Upper lobe of right lung (tissue), 1 donor: ENCODE data around the gene CHAMP1. TPM values are rescaled to one million over a fixed set of nuclear protein-coding genes. Genes with fewer than 3 reads are reported as not detected.
A peak's percentile ranks its signal among the peaks of the same experiment; 100 is the strongest.

Experiments used
- ATAC-seq: fragments of 200-7000 bp; cut with Tn5 transposase; one replicate; pipeline ENCODE4 v1.9.1; 2020; ENCODE audit warnings: mild to moderate bottlenecking, moderate library complexity
- DNase-seq: peaks from one replicate; pipeline ENCODE4 v3.0.0-alpha.2; 2020
- H3K27ac ChIP-seq: fragments of 200-600 bp; one replicate; pipeline ENCODE4 v1.8.0; 2022
- H3K27me3 ChIP-seq: fragments of 200-600 bp; one replicate; pipeline ENCODE4 v1.8.0; 2022; ENCODE audit warnings: mild to moderate bottlenecking
- H3K36me3 ChIP-seq: fragments of 200-600 bp; one replicate; pipeline ENCODE4 v1.8.0; 2022
- H3K4me1 ChIP-seq: fragments of 200-600 bp; one replicate; pipeline ENCODE4 v1.8.0; 2022
- H3K4me3 ChIP-seq: fragments of 200-600 bp; one replicate; pipeline ENCODE4 v1.8.0; 2022; ENCODE audit warnings: mild to moderate bottlenecking
- H3K9me3 ChIP-seq: fragments of 200-600 bp; one replicate; pipeline ENCODE4 v1.8.0; 2022
- intact Hi-C: fragments of 100-400 bp; cut with DNase I; formaldehyde crosslinking; loops from one replicate; pipeline ENCODE4 v1.11.0; 2022
- total RNA-seq: library from RNA; stranded (reverse); fragmentation: NEBNext Ultra II Directional; extraction: Animal tissue kit (Norgen Biotek cat#: 25700); gene quantifications from one replicate; pipeline ENCODE4 v1.2.1, GENCODE V29; 2021
- TF ChIP-seq, protein P1 (sequence below): fragments of 200-600 bp; IDR thresholded peaks from one replicate; pipeline ENCODE4 v1.8.0; 2022; ENCODE audit warnings: antibody characterized with exemption
- donor health status: DM: no; HTN: yes; CAD: no; lungs with severe emphysema.

CHAMP1 gene
- total RNA-seq, 1 donor from 2014 or later, result 17.8 TPM

DNA sequence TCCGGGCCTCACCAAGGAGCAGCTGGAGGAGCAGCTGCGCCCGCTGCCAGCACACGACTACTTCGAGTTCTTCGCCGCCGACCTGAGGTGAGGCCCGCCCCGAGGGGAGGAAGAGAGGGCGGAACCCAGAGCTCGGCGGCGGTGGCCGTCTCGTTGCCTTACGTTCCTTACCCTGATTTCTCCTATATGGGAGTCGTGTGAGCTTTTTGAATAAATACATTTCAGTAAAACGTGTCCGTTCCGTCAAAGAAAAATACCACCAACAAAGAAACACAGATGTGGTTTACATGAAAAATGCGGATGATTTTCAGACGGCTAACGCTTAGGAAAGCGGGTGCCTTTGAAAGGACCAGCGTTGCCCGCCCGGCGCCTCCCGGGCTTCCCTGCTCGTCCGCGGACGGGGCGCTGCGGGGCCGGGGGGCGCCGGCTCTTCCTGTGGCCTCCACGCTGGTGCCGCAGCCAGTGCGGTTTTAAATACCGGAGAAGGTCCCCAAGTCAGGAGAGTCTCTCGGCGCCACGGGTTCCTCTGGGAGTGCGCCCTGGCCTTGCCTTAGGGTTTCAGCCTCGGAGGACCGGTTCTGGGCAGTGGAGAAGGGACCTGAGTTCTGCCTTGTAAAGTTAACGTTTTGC lies 32.1 kb upstream of the CHAMP1 start:
- H3K9me3 ChIP-seq, result no peaks in the 10 kb centered on the region
- H3K4me3 ChIP-seq, result peak overlapping the region; percentile 72
- H3K4me1 ChIP-seq, result peaks cover 26% of the 10 kb centered on the region
- peaks cover 12% of the 10 kb centered on the region for H3K36me3 ChIP-seq
- H3K27ac ChIP-seq, result peak overlapping the region; percentile 94
- TF ChIP-seq, protein P1, sequence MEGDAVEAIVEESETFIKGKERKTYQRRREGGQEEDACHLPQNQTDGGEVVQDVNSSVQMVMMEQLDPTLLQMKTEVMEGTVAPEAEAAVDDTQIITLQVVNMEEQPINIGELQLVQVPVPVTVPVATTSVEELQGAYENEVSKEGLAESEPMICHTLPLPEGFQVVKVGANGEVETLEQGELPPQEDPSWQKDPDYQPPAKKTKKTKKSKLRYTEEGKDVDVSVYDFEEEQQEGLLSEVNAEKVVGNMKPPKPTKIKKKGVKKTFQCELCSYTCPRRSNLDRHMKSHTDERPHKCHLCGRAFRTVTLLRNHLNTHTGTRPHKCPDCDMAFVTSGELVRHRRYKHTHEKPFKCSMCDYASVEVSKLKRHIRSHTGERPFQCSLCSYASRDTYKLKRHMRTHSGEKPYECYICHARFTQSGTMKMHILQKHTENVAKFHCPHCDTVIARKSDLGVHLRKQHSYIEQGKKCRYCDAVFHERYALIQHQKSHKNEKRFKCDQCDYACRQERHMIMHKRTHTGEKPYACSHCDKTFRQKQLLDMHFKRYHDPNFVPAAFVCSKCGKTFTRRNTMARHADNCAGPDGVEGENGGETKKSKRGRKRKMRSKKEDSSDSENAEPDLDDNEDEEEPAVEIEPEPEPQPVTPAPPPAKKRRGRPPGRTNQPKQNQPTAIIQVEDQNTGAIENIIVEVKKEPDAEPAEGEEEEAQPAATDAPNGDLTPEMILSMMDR, result no peak
- intact Hi-C loops, result no loop called here
- ATAC-seq (peak; percentile 81), DNase-seq (peak; percentile 78)
- no peaks in the 10 kb centered on the region for H3K27me3 ChIP-seq

DNA sequence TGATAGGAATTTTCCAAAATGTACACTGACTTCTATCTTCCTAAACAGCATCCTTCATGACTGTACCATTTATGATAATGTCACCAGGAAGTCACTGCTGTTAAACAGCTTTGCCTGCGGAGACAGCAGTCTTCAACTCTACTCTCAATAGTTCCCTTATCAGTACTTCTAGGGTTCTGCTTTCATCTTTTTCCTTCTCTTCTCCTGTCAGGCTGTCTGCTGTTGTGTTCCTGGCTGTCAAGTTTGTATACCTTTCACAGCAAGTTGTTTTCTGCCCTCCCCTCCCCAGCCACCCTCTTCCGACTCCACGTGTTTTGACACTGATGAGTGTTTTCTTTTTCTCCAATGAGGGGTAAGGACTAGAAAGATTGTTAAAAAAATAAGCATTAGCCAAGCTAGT lies 30.7 kb upstream of the CHAMP1 start:
- Histone ChIP-seq H3K4me1 (peaks cover 26% of the 10 kb centered on the region), H3K27ac (no peak overlapping the region), H3K4me3 (no peak overlapping the region), H3K27me3 (no peaks in the 10 kb centered on the region), H3K9me3 (no peaks in the 10 kb centered on the region), H3K36me3 (peaks cover 22% of the 10 kb centered on the region)
- intact Hi-C loops, result no loop called here
- DNase-seq (no peak), ATAC-seq (no peak)
- TF ChIP-seq, protein P1, result no peak

DNA sequence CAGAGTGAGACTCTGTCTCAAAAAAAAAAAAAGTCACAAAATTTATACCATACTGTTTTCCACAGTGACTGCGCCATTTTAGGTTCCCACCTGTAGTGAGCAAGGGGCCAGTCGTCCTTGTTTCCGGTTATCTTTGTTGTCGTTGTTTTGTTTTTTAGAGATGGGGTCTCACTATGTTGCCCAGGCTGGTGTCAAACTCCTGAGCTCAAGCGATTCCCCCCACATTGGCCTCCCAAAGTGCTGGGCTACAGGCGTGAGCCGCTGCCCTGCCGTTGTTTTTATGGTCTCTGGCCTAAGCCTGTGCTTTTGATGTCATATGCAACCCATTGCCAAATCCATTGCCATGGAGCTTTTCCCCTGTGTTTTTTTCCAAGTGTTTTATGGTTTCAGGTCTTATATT lies 29.6 kb upstream of the CHAMP1 start:
- ATAC-seq (no peak), DNase-seq (no peak)
- TF ChIP-seq, protein P1, result no peak
- H3K36me3 ChIP-seq, result peaks cover 24% of the 10 kb centered on the region
- no peaks in the 10 kb centered on the region for H3K27me3 ChIP-seq
- no peak overlapping the region for H3K4me3 ChIP-seq
- intact Hi-C loops, result no loop called here
- peaks cover 26% of the 10 kb centered on the region for H3K4me1 ChIP-seq
- H3K27ac ChIP-seq, result no peak overlapping the region
- no peaks in the 10 kb centered on the region for H3K9me3 ChIP-seq

DNA sequence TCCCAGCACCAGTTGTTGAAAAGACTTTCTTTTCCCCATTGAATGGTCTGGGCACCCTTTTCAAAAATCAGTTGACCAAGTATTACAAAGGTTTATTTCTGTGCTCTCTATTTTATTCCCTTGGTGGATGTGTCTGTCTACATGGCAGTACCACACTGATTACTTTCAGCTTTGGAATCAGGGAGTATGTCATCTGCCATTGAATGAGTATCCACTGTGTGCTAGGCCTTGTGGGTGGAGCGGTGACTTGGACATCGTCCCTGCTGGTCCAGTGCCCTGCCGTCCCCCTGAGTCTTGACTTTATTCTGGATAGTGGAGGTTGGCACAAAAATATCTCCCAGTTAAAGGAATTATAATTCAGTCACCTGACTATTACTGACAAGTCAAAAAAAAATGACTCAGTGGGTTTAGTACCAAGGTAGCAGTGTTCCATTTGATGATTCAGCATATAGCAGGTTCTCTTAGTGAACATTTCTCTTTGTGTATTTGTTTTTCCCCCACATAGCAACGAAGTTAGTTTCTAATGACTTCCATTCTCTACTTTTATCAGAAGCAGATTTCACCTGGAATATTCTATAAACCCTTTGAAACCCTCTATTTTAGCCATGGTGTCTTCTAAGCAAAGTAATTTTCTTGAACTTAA lies 29.0 kb upstream of the CHAMP1 start:
- no peak overlapping the region for H3K4me3 ChIP-seq
- no peaks in the 10 kb centered on the region for H3K9me3 ChIP-seq
- intact Hi-C loops, result no loop called here
- no peak for ATAC-seq
- no peaks in the 10 kb centered on the region for H3K27me3 ChIP-seq
- peaks cover 28% of the 10 kb centered on the region for H3K36me3 ChIP-seq
- DNase-seq, result no peak
- TF ChIP-seq, protein P1, result no peak
- H3K4me1 ChIP-seq, result peaks cover 22% of the 10 kb centered on the region
- H3K27ac ChIP-seq, result no peak overlapping the region

DNA sequence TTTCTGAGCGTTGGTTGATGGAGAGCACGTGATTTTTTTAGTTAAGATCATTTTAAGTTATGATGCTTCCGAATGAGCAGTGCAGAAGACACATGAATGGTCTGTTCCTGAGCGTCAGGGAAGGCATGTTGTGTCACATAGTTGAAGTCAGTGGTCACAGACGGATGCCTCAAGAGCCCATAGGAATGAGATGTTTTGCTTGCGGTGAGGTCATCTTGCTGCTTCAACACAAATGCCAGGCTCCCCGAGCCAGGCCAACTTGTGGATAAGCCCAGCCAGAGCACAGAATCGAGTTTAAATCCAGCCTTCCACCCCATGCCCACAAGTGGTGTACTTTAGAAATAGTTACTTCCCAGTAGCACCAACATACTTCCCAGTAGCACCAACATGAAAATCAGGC lies 27.5 kb upstream of the CHAMP1 start:
- H3K4me3 ChIP-seq, result no peak overlapping the region
- H3K9me3 ChIP-seq, result no peaks in the 10 kb centered on the region
- H3K27me3 ChIP-seq, result no peaks in the 10 kb centered on the region
- H3K36me3 ChIP-seq, result peaks cover 40% of the 10 kb centered on the region
- TF ChIP-seq, protein P1, result no peak
- intact Hi-C loops, result no loop called here
- peaks cover 17% of the 10 kb centered on the region for H3K4me1 ChIP-seq
- no peak for DNase-seq
- no peak overlapping the region for H3K27ac ChIP-seq
- no peak for ATAC-seq
